Measurements from ENCODE around the gene ANK3. TPM values are rescaled to one million over a fixed set of nuclear protein-coding genes. Genes with fewer than 3 reads are reported as not detected.

ANK3 gene
- total RNA-seq, 1 donor from 2014 or later: 65.3 TPM

DNA sequence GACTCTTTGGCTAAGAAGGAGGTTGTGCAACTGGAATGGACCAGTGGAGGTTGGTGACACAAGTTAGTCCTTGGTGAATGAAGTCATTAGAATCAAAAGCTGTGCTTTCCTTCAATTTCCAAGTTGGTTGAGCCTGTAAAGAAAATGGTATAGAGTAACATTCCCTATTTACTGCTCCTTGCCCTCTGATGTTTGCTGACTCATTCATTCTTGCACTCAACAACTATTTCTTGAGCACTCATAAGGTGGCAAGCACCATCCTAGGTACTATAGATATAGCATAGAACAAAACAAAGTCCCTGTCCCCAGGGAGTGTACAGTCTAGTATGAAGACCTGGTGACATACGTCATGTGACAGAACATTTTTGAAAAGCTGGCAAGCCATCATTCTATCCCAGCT, 364.4 kb downstream of the ANK3 start:
- no peaks in the 10 kb centered on the region for H3K27me3 ChIP-seq
- no peaks in the 10 kb centered on the region for H3K4me1 ChIP-seq
- H3K36me3 ChIP-seq: no peaks in the 10 kb centered on the region
- no peaks in the 10 kb centered on the region for H3K9me3 ChIP-seq
- H3K4me3 ChIP-seq: no peak overlapping the region
- TF ChIP-seq, protein P1, sequence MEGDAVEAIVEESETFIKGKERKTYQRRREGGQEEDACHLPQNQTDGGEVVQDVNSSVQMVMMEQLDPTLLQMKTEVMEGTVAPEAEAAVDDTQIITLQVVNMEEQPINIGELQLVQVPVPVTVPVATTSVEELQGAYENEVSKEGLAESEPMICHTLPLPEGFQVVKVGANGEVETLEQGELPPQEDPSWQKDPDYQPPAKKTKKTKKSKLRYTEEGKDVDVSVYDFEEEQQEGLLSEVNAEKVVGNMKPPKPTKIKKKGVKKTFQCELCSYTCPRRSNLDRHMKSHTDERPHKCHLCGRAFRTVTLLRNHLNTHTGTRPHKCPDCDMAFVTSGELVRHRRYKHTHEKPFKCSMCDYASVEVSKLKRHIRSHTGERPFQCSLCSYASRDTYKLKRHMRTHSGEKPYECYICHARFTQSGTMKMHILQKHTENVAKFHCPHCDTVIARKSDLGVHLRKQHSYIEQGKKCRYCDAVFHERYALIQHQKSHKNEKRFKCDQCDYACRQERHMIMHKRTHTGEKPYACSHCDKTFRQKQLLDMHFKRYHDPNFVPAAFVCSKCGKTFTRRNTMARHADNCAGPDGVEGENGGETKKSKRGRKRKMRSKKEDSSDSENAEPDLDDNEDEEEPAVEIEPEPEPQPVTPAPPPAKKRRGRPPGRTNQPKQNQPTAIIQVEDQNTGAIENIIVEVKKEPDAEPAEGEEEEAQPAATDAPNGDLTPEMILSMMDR (IDR thresholded peaks at IDR 0.05): no peak
- no peak for TF ChIP-seq POLR2A (IDR thresholded peaks at IDR 0.05)
- no peak for TF ChIP-seq POLR2AphosphoS5 (IDR thresholded peaks at IDR 0.05; ENCODE audit: insufficient read depth in 1 of 2, low read depth in 1 of 2)
- intact Hi-C loops (cut with DNase I): no loop called here
- DNase-seq (ENCODE audit: extremely low spot score in 2 of 2): no peak
- H3K27ac ChIP-seq: no peak overlapping the region

DNA sequence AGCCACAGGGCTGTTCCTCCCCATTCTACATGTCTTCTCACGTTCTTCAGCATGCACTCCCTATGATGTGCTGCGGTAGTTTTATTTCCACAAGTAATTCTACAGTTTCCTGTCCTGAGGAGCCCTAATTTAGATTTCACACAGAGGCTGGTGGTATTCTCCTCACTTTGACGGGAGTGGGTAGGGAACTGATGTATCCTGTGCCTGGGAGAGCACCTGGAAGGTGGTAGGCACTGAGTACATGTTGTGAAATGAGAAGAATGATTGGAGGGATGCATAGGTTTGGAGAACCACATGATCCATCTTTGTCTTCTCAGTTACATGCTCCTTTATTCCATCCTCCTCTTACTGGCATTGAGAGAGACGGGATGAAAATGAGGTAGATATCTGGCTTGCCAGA, 365.2 kb downstream of the ANK3 start:
- H3K27me3 ChIP-seq: no peaks in the 10 kb centered on the region
- no peak for DNase-seq (ENCODE audit: extremely low spot score in 2 of 2)
- intact Hi-C loops (cut with DNase I): no loop called here

DNA sequence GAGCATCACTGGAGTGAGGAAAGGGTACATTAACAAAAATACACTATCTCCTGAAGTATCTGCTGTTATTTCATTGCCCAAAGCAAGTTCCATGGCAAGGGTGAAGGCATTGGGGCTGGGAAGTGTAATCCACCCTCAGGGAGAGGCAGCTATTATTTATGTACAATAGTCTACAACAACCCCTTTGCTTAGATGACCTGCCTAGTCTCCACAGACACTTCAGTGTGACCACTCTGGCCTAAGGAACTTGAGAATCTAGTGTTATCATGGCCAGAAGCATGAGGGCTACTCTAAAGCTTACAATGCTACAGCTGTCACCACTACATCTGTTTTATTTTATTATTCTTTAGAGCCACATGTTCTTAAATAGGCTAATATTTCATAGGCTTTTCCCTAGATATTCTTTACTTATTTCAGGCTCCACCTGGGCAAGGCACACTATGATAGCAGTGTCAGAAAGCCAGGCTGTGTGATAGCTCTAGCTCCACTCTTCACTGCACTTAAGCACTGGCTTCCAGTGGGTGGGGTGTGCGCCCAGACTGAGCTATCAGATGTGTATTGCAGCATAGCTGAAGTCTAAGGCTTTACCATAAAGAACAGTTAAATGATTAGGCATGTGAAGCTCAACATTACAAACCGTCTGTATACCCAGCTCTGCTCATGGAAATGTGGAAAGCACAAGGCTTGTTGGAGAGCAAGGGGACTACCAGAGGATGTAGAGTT, 366.4 kb downstream of the ANK3 start:
- no peak for DNase-seq (ENCODE audit: extremely low spot score in 2 of 2)
- Histone ChIP-seq H3K9me3 (no peaks in the 10 kb centered on the region), H3K4me3 (no peak overlapping the region), H3K4me1 (no peaks in the 10 kb centered on the region), H3K36me3 (no peaks in the 10 kb centered on the region), H3K27ac (no peak overlapping the region), H3K27me3 (no peaks in the 10 kb centered on the region)
- intact Hi-C loops (cut with DNase I): no loop called here
- TF ChIP-seq POLR2A (IDR thresholded peaks at IDR 0.05) (no peak), POLR2AphosphoS5 (IDR thresholded peaks at IDR 0.05; ENCODE audit: insufficient read depth in 1 of 2, low read depth in 1 of 2) (no peak)
- TF ChIP-seq, protein P1 (IDR thresholded peaks at IDR 0.05): no peak

More for the DNA sequence above, 365.2 kb downstream of the ANK3 start:
- Histone ChIP-seq H3K4me1 (no peaks in the 10 kb centered on the region), H3K27ac (no peak overlapping the region), H3K36me3 (no peaks in the 10 kb centered on the region), H3K4me3 (no peak overlapping the region), H3K9me3 (no peaks in the 10 kb centered on the region)
- TF ChIP-seq, protein P1 (IDR thresholded peaks at IDR 0.05): no peak
- TF ChIP-seq POLR2A (IDR thresholded peaks at IDR 0.05) (no peak), POLR2AphosphoS5 (IDR thresholded peaks at IDR 0.05; ENCODE audit: insufficient read depth in 1 of 2, low read depth in 1 of 2) (no peak)

DNA sequence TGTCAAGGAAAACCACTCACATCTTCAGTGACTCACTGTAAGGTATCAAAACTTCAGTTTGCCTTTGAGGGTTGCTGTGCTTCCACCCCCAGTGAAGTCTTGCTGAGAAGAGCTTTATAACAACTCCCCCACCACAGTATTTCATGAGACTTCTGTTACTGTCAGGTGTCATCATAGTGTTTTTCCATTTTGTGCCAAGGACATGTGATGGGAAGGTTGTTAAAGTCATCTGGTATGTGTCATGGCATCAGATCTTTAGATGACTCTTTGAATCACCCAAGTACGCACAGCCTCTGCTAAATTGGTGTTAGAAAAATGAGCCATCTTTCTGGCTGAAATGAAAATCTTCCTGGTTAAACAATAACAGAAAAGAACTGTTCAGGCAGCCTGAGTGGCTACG, 368.3 kb downstream of the ANK3 start:
- Histone ChIP-seq H3K9me3 (no peaks in the 10 kb centered on the region), H3K4me3 (no peak overlapping the region), H3K27ac (no peak overlapping the region), H3K4me1 (no peaks in the 10 kb centered on the region), H3K27me3 (no peaks in the 10 kb centered on the region), H3K36me3 (no peaks in the 10 kb centered on the region)
- TF ChIP-seq, protein P1 (IDR thresholded peaks at IDR 0.05): no peak
- no peak for TF ChIP-seq POLR2A (IDR thresholded peaks at IDR 0.05)
- no peak for DNase-seq (ENCODE audit: extremely low spot score in 2 of 2)
- intact Hi-C loops (cut with DNase I): no loop called here

DNA sequence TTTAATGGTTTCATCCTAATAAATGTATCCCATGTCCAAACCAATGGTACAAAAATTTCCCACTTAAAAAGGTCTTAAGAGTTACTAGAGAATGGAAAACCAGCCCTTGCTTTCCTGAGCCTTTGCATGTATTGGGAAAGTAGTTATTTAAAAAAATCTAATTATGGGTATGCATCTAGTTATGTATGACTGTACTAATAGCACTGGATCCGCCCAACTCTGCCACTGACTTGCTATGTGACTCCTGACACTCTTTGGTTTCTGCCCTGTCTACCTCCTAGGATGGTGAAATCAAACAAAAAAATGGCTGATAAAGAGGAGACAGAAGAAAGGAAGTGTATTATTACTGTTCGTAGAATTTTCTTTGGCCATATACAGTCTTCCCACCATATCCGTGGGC, 372.9 kb downstream of the ANK3 start:
- Histone ChIP-seq H3K27ac (no peak overlapping the region), H3K4me1 (no peaks in the 10 kb centered on the region), H3K9me3 (no peaks in the 10 kb centered on the region), H3K36me3 (no peaks in the 10 kb centered on the region), H3K27me3 (no peaks in the 10 kb centered on the region), H3K4me3 (no peak overlapping the region)
- TF ChIP-seq, protein P1 (IDR thresholded peaks at IDR 0.05): no peak
- no peak for TF ChIP-seq POLR2A (IDR thresholded peaks at IDR 0.05)
- no peak for DNase-seq (ENCODE audit: extremely low spot score in 2 of 2)
- intact Hi-C loops (cut with DNase I): no loop called here

Measured in vagina (tissue), 2 donors.